ENCODE measurements around the gene ZDHHC13. TPM values are rescaled to one million over a fixed set of nuclear protein-coding genes. Genes with fewer than 3 reads are reported as not detected.

Gene ZDHHC13
- polyA plus RNA-seq, 1 of the 3 experiments (the other 2 are of a cell fraction) = 8.2 TPM

DNA sequence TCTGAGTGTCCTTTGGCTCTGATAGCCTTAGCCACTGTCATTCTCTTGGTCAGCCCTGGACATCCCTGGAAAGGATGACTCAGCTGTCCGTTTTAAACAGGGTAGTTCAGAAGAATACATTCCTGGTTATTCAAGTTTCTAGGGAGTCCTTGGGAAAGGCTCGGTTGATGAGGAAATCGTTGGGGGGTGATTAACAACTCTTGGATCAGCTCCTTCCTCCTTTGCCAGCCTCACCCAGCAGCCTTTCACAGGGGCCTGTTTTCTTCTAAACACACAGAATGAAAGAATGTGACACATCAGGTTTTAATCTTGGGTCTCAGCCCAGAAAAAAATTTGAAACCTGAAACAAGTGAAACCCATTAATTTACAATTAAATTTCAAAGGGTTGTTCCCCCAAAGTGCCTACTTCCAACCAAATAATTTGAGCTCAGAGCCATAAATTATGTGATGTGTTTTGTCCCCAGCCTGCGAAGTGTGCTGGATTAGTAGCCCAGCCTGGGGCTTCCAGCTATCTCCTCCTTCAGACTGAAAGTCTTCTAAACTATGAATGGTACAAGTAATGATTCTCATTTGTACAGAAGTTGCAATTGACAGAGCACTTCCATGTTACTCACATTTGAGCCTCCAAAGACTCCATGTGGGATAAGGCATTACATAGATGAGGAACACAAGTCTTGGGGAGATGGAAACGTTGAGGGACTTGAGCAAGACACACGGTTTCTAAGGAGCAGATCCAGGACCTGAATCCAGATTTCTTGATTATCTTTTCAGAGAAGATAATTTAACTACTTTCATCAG lies 37.1 kb upstream of the ZDHHC13 start:
- Histone ChIP-seq H3K36me3 (replicated peaks in 1 of 2; ENCODE audit: control insufficient read depth in 1 of 2, insufficient read depth in 2 of 2, low read length in 1 of 2) (no peaks in the 10 kb centered on the region), H3K4me3 (ENCODE audit: low read depth in 2 of 2, low read length in 1 of 2) (no peak overlapping the region), H3K79me2 (ENCODE audit: insufficient read depth) (no peaks in the 10 kb centered on the region), H3K4me2 (0 out of 2 replicates have a peak overlapping the region, but pooled peaks have one; percentile 28), H3K9ac (no peak overlapping the region), H3F3A (replicated peaks; ENCODE audit: insufficient read depth) (peaks cover 6% of the 10 kb centered on the region), H3K9me2 (no peaks in the 10 kb centered on the region), H3K27me3 (ENCODE audit: insufficient read depth) (no peaks in the 10 kb centered on the region; the same call in 1 of the 2 replicates), H3K4me1 (ENCODE audit: control insufficient read depth in 1 of 2, insufficient read depth in 2 of 2, low read depth in 1 of 2, low read length in 1 of 2) (peaks cover 0 to 13% of the 10 kb centered on the region in 2 experiments; a peak in 3 of 4 replicates), H2AFZ (ENCODE audit: low read depth) (no peak overlapping the region), H3K9me3 (no peaks in the 10 kb centered on the region), H3K27ac (ENCODE audit: low read depth in 2 of 2, low read length in 1 of 2) (peak overlapping the region in 1 of 2 experiments; percentile 67; a peak in 1 of 4 replicates), H4K20me1 (ENCODE audit: insufficient read depth) (no peaks in the 10 kb centered on the region)
- CTCF ChIA-PET = interaction anchor here (0.9 to 13.3 kb wide), 8 partner anchors 8 to 1275 kb away, joined by 3 to 328 read pairs (median 6); no protein-coding TSS in a partner anchor
- POLR2A ChIA-PET = no interaction called here
- DNase-seq = no peak
- WGBS (ENCODE audit: low lambda C conversion rate) = 32% methylated on average over 6 of the region's 6 CpGs
- TF ChIP-seq RFX5 (IDR thresholded peaks at IDR 0.05; ENCODE audit: low read length) (no peak), ZBTB33 (IDR thresholded peaks at IDR 0.05; ENCODE audit: borderline replicate concordance, low read depth) (no peak), IRF3 (IDR thresholded peaks at IDR 0.05; ENCODE audit: low read depth, low read length) (no peak), TEAD4 (IDR thresholded peaks at IDR 0.05; ENCODE audit: borderline replicate concordance, insufficient read depth) (no peak), CHD2 (IDR thresholded peaks at IDR 0.05; ENCODE audit: low read length, partially characterized antibody) (no peak), TAF1 (IDR thresholded peaks at IDR 0.05; ENCODE audit: borderline replicate concordance, low read depth, low read length) (no peak), ELF1 (IDR thresholded peaks at IDR 0.05) (no peak), GATA2 (CRISPR knock-in tag; IDR thresholded peaks at IDR 0.05) (no peak), GABPA (IDR thresholded peaks at IDR 0.05; ENCODE audit: low read depth) (no peak), SIN3A (IDR thresholded peaks at IDR 0.05; ENCODE audit: borderline replicate concordance, low read depth, low read length) (no peak), NRF1 (IDR thresholded peaks at IDR 0.05; ENCODE audit: low read depth, low read length) (no peak), REST (IDR thresholded peaks at IDR 0.05; ENCODE audit: low read depth, low read length) (no peak), CTCF (IDR thresholded peaks at IDR 0.05) (no peak), FOXM1 (IDR thresholded peaks at IDR 0.05; ENCODE audit: low read depth) (no peak), RXRA (IDR thresholded peaks at IDR 0.05; ENCODE audit: borderline replicate concordance, low read depth) (0 out of 2 replicates have a peak, but pooled peaks have one; percentile 25), NFIC (IDR thresholded peaks at IDR 0.05; ENCODE audit: borderline replicate concordance) (peak; percentile 61), EP300 (IDR thresholded peaks at IDR 0.05; ENCODE audit: borderline replicate concordance in 1 of 2, low read depth in 1 of 2, low read length in 1 of 2) (peak in 1 of 2 experiments; percentile 21; a peak in 1 of 4 replicates), PBX3 (IDR thresholded peaks at IDR 0.05) (peak; percentile 24; the same call in 1 of the 2 replicates)
- TF ChIP-seq, protein P1, sequence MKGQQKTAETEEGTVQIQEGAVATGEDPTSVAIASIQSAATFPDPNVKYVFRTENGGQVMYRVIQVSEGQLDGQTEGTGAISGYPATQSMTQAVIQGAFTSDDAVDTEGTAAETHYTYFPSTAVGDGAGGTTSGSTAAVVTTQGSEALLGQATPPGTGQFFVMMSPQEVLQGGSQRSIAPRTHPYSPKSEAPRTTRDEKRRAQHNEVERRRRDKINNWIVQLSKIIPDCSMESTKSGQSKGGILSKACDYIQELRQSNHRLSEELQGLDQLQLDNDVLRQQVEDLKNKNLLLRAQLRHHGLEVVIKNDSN (IDR thresholded peaks at IDR 0.05; ENCODE audit: borderline replicate concordance, low read depth) = no peak
- TF ChIP-seq, protein P2, sequence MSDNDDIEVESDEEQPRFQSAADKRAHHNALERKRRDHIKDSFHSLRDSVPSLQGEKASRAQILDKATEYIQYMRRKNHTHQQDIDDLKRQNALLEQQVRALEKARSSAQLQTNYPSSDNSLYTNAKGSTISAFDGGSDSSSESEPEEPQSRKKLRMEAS (IDR thresholded peaks at IDR 0.05; ENCODE audit: low read depth) = no peak
